Keratinocyte (primary cell): ENCODE results near the gene ALDOB. TPM values are rescaled to one million over a fixed set of nuclear protein-coding genes. Genes with fewer than 3 reads are reported as not detected.

Experiments used
- DNase-seq: peaks from one replicate; pipeline ENCODE4 v3.0.0-alpha.2; 2011; ENCODE audit warnings: low read depth, missing footprints, low spot score
- FAIRE-seq: peaks from 2 replicates; lab custom pipeline; 2011; peaks lifted over from hg19 to GRCh38; lab: Jason Lieb, UNC
- H2AFZ ChIP-seq: 2 replicates; pipeline ENCODE4 v1.6.0; 2012; ENCODE audit warnings: low read length, control low read depth, inconsistent platforms; ENCODE audit not compliant: control insufficient read depth
- H3K27ac ChIP-seq: 2 replicates; pipeline ENCODE4 v1.5.1; 2011; ENCODE audit warnings: low read length; ENCODE audit not compliant: control insufficient read depth, insufficient read depth
- H3K27me3 ChIP-seq: 3 replicates; pipeline ENCODE4 v1.6.0; 2011; ENCODE audit warnings: low read length; ENCODE audit not compliant: control insufficient read depth, insufficient read depth; ENCODE audit errors: extremely low read depth
- H3K36me3 ChIP-seq, 2 experiments: 2 replicates in 1 of 2; 3 replicates in 1 of 2; pipeline ENCODE4 v1.5.1; 2011; ENCODE audit warnings: low read length in 2 of 2, mild to moderate bottlenecking in 1 of 2; ENCODE audit not compliant: control insufficient read depth in 2 of 2, insufficient read depth in 2 of 2; ENCODE audit errors: extremely low read depth in 1 of 2
- H3K4me1 ChIP-seq: 3 replicates; pipeline ENCODE4 v1.5.1; 2011; ENCODE audit warnings: low read length; ENCODE audit not compliant: control insufficient read depth, insufficient read depth; ENCODE audit errors: extremely low read depth
- H3K4me2 ChIP-seq: 3 replicates; pipeline ENCODE4 v1.6.0; 2011; ENCODE audit warnings: low read depth, low read length; ENCODE audit not compliant: control insufficient read depth, insufficient read depth; ENCODE audit errors: extremely low read depth
- H3K4me3 ChIP-seq, 3 experiments: fragments of 200-600 bp in 1 of 3; sonication (generic) in 1 of 3; 2 replicates in 2 of 3; 3 replicates in 1 of 3; pipeline ENCODE4 v1.5.1; 2011 to 2016; ENCODE audit warnings: low read length in 3 of 3, mild to moderate bottlenecking in 3 of 3, control low read depth in 2 of 3, inconsistent platforms in 1 of 3, low read depth in 1 of 3, mixed read lengths in 1 of 3, mixed run types in 1 of 3, moderate library complexity in 1 of 3; ENCODE audit not compliant: control insufficient read depth in 2 of 3, insufficient read depth in 2 of 3; ENCODE audit errors: extremely low read depth in 1 of 3
- H3K79me2 ChIP-seq: 2 replicates; pipeline ENCODE4 v1.6.0; 2012; ENCODE audit warnings: low read length; ENCODE audit not compliant: control insufficient read depth, insufficient read depth
- H3K9ac ChIP-seq: 3 replicates; pipeline ENCODE4 v1.6.0; 2011; ENCODE audit warnings: low read length; ENCODE audit not compliant: control insufficient read depth, insufficient read depth; ENCODE audit errors: extremely low read depth
- H3K9me1 ChIP-seq: 3 replicates; pipeline ENCODE4 v1.6.0; 2011; ENCODE audit warnings: low read length; ENCODE audit not compliant: control insufficient read depth, insufficient read depth; ENCODE audit errors: extremely low read depth
- H3K9me3 ChIP-seq: 2 replicates; pipeline ENCODE4 v1.5.1; 2012; ENCODE audit warnings: low read depth, low read length; ENCODE audit not compliant: control insufficient read depth
- H4K20me1 ChIP-seq: 3 replicates; pipeline ENCODE4 v1.6.0; 2011; ENCODE audit warnings: low read length; ENCODE audit not compliant: control insufficient read depth, insufficient read depth; ENCODE audit errors: extremely low read depth
- CTCF ChIP-seq, 3 experiments: IDR thresholded peaks in 1 of 3; conservative IDR thresholded peaks in 1 of 3; optimal IDR thresholded peaks in 1 of 3; 2 replicates in 2 of 3; 3 replicates in 1 of 3; pipeline versions ENCODE3 to v1.5.1; 2011; ENCODE audit warnings: low read length in 3 of 3, mild to moderate bottlenecking in 3 of 3, moderate library complexity in 2 of 3, control low read depth in 1 of 3, inconsistent platforms in 1 of 3; ENCODE audit not compliant: insufficient read depth in 2 of 3; ENCODE audit errors: extremely low read depth in 1 of 3
- EZH2 ChIP-seq: IDR thresholded peaks from one replicate; pipeline ENCODE4 v1.6.1; 2012; ENCODE audit warnings: inconsistent platforms, mild to moderate bottlenecking, low read length, moderate library complexity
- dilution Hi-C: fragments of 300-500 bp; cut with MboI; formaldehyde crosslinking; loops from one replicate; pipeline ENCODE4 v1.7.0; 2020; ENCODE audit warnings: low sequenced_read_pairs; ENCODE audit not compliant: extremely low pct_ligation_motif_present
- polyA plus RNA-seq, 5 experiments: library from polyadenylated mRNA; depleted of rRNA in 3 of 5; stranded (reverse) in 3 of 5; stranded (forward) in 1 of 5; unstranded in 1 of 5; fragments of >200 nt; gene quantifications; 1 replicate in 1 of 5; 2 replicates in 3 of 5; 3 replicates in 1 of 5; pipeline versions ENCODE4 v1.2.1 to v1.2.3, GENCODE V29; 2011 to 2012; ENCODE audit warnings: missing spikeins in 2 of 5, low read depth in 1 of 5, low replicate concordance in 1 of 5

ALDOB gene
- polyA plus RNA-seq, 1 donor (not counting 4 experiments of a cell fraction or from before 2014, with no cell fraction given) = not detected

GRCh38 chr9:101470021-101470420 is 34.4 kb upstream of the ALDOB start:
- H3K9me1 ChIP-seq = no peaks in the 10 kb centered on the region
- TF ChIP-seq EZH2 = no peak
- TF ChIP-seq CTCF (optimal IDR thresholded peaks at IDR 0.05 in 1 of 3, IDR thresholded peaks at IDR 0.05 in 1 of 3, conservative IDR thresholded peaks at IDR 0.05 in 1 of 3; ENCODE audit: extremely low read depth in 1 of 3, insufficient read depth in 2 of 3, low read length in 3 of 3) = no peak
- no peaks in the 10 kb centered on the region for H4K20me1 ChIP-seq
- no peaks in the 10 kb centered on the region for H3K27me3 ChIP-seq
- FAIRE-seq = no peak
- H3K27ac ChIP-seq = no peak overlapping the region
- no peaks in the 10 kb centered on the region for H3K79me2 ChIP-seq
- peaks cover 14% of the 10 kb centered on the region for H3K4me1 ChIP-seq
- H3K4me3 ChIP-seq = no peak overlapping the region
- DNase-seq = no peak
- no peak overlapping the region for H3K9ac ChIP-seq
- no peaks in the 10 kb centered on the region for H3K9me3 ChIP-seq
- peaks cover 0 to 2% of the 10 kb centered on the region in 2 experiments for H3K36me3 ChIP-seq
- dilution Hi-C loops = no loop called here
- no peak overlapping the region for H2AFZ ChIP-seq
- no peak overlapping the region for H3K4me2 ChIP-seq

DNA sequence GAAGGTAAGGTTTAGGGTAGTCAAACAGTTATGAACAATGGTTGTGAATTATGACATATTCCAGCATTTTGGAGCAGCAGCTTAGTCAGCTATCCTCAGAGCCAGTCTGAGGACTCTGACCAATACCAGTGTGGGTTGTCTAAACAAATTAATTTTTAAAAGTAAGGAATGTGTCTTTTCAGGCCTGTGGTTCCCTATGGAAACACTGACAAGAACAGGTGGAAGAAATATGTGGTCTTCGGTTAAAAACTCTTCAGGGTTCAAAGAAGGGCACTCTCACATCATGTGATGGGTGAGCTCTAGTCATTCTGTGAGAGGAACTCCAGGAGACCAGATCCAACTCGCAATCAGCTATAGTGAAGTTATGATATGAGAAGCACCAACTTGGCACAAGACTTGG is 33.5 kb upstream of the ALDOB start:
- FAIRE-seq (no peak), DNase-seq (no peak)
- H3K4me1 ChIP-seq = peaks cover 15% of the 10 kb centered on the region
- no peaks in the 10 kb centered on the region for H3K27me3 ChIP-seq
- no peaks in the 10 kb centered on the region for H3K79me2 ChIP-seq
- no peaks in the 10 kb centered on the region for H3K9me3 ChIP-seq
- dilution Hi-C loops = no loop called here
- H2AFZ ChIP-seq = no peak overlapping the region
- no peaks in the 10 kb centered on the region for H3K9me1 ChIP-seq
- H3K36me3 ChIP-seq = peaks cover 0 to 2% of the 10 kb centered on the region in 2 experiments
- H3K9ac ChIP-seq = no peak overlapping the region
- no peak overlapping the region for H3K27ac ChIP-seq
- no peak for TF ChIP-seq CTCF (optimal IDR thresholded peaks at IDR 0.05 in 1 of 3, IDR thresholded peaks at IDR 0.05 in 1 of 3, conservative IDR thresholded peaks at IDR 0.05 in 1 of 3; ENCODE audit: extremely low read depth in 1 of 3, insufficient read depth in 2 of 3, low read length in 3 of 3)
- no peak for TF ChIP-seq EZH2
- H3K4me3 ChIP-seq = no peak overlapping the region
- no peaks in the 10 kb centered on the region for H4K20me1 ChIP-seq
- H3K4me2 ChIP-seq = no peak overlapping the region
